ENCODE data around the gene FAR2.

The FAR2 gene

DNA sequence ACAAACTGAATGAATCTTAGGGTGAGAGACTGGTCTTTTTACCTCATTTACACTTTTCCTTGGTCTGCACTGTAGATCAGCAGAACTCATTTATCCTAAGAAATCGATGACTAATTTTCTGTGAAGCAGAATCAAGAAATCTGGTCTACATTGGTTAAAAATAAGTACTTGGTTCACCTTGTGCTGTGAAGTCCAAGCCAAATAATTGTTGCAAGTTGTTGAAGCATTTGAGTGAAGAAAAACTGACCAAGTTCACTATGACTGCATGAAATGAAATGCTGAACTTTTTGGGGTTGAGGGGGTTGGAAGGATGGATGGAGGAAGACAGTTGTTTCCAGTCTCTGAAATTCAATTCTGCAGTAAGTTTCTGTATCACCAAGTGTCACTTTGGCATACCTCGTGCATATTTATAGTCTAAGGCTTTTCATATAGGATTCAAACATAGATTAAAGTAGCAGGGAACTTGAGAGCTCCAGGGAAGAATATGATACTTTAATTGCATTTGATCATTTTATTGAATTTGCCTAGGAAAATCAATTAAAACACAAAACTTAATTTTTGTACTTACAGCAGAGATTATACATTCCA lies 75.0 kb downstream of the FAR2 start:
- Histone ChIP-seq H3K27me3 (ENCODE audit: low read depth) (no peaks in the 10 kb centered on the region), H3K36me3 (replicated peaks) (no peaks in the 10 kb centered on the region), H3K4me1 (no peaks in the 10 kb centered on the region), H3K4me3 (no peak overlapping the region), H3K9me3 (no peaks in the 10 kb centered on the region)
- in situ Hi-C loops (cut with MboI; ENCODE audit: low sequenced_read_pairs), result no loop called here
- no peak for DNase-seq (ENCODE audit: low spot score in 2 of 2)

DNA sequence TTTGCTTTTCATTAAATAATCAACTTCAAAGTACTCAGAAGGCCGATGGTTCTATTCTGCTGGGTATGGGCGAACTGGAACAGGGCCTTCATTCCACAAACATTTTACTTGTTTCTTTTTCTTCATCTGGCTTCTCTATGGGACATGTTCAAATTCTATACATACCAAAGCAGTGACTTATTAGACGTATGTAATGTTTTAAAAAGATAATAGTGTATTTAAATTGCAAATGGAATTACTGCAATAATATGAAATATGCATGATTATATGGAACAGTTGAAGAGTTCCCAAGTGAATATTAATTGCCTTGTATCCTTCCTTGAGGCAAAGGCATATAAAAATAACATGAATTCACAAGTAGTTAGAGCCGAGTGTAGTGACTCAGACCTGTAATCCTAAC lies 75.5 kb downstream of the FAR2 start:
- in situ Hi-C loops (cut with MboI; ENCODE audit: low sequenced_read_pairs), result no loop called here
- no peak overlapping the region for H3K4me3 ChIP-seq

GRCh38 chr12:29225834-29226233 lies 76.8 kb downstream of the FAR2 start:
- DNase-seq (ENCODE audit: low spot score in 2 of 2), result no peak
- H3K27me3 ChIP-seq (ENCODE audit: low read depth), result no peaks in the 10 kb centered on the region
- no peaks in the 10 kb centered on the region for H3K4me1 ChIP-seq
- H3K4me3 ChIP-seq, result no peak overlapping the region
- no peaks in the 10 kb centered on the region for H3K9me3 ChIP-seq
- H3K36me3 ChIP-seq (replicated peaks), result no peaks in the 10 kb centered on the region
- in situ Hi-C loops (cut with MboI; ENCODE audit: low sequenced_read_pairs), result no loop called here

More for the DNA sequence above, 75.5 kb downstream of the FAR2 start:
- Histone ChIP-seq H3K36me3 (replicated peaks) (no peaks in the 10 kb centered on the region), H3K27me3 (ENCODE audit: low read depth) (no peaks in the 10 kb centered on the region), H3K4me1 (no peaks in the 10 kb centered on the region), H3K9me3 (no peaks in the 10 kb centered on the region)
- no peak for DNase-seq (ENCODE audit: low spot score in 2 of 2)

DNA sequence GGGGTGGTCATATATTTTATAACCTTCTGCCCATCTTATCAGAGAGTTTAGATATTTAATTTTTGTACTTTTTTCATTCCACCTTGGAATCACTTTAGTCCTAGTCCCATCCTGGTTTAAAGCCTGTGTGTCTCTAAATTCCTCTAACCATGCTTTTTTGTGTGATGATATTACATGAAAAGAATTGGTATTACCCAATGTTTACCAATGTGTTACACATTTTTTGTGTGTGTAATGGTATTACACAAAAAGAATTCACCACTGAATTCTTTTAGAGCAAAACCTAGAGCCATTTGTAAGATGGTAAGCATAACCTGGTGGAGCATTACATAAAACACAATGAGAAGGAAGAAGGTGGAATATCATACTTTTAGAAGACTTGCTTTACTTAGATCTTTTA lies 77.5 kb downstream of the FAR2 start:
- in situ Hi-C loops (cut with MboI; ENCODE audit: low sequenced_read_pairs), result no loop called here
- Histone ChIP-seq H3K36me3 (replicated peaks) (no peaks in the 10 kb centered on the region), H3K27me3 (ENCODE audit: low read depth) (no peaks in the 10 kb centered on the region), H3K9me3 (no peaks in the 10 kb centered on the region), H3K4me1 (no peaks in the 10 kb centered on the region), H3K4me3 (no peak overlapping the region)
- DNase-seq (ENCODE audit: low spot score in 2 of 2), result no peak

DNA sequence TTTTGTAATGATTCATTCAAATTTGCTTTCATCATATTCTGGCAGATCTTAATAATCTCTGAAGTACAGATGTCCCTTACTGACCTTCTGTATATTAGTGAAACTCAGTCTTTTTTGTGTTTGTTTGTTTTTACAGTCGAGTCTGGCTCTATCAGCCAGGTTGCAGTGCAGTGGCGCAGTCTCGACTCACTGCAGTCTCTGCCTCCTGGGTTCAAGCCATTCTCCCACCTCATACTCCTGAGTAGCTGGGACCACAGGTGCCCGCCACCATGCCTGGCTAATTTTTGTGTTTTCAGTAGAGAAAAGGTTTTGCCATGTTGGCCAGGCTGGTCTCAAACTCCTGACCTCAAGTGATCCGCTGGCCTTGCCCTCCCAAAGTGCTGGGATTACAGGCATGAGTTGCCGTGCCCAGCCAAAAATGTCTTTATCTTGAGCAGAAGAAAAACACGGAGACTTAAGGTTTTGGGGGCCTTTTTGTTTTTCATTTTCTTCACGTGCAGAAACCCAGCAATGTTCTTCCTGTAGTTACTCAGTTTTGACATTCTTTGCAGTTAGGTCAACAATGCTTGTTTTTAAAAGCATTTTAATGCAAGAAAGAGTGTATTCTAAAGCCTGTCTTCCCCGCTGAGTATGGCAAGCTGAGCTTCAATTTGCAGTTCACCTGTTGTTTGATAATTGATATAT lies 79.5 kb downstream of the FAR2 start:
- in situ Hi-C loops (cut with MboI; ENCODE audit: low sequenced_read_pairs), result no loop called here
- no peak for DNase-seq (ENCODE audit: low spot score in 2 of 2)

DNA sequence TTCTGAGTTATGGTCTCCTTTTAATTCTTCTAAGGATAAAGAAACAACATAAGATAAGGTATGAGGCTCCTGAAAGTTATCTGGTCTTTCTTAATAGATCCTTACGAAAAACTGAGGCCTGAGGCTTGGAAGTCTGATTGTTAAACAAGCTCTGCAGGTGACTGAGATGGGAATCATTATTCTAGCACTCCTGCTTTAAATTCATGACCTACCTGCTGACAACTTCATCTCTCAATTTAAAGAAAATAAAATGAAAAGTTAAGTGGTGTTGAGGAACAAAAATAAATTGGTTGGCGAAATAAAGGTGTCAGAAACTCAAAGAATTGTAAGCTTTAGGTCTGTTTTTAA lies 80.1 kb downstream of the FAR2 start:
- in situ Hi-C loops (cut with MboI; ENCODE audit: low sequenced_read_pairs), result no loop called here

More for the DNA sequence above, 79.5 kb downstream of the FAR2 start:
- Histone ChIP-seq H3K9me3 (no peaks in the 10 kb centered on the region), H3K4me1 (no peaks in the 10 kb centered on the region), H3K4me3 (no peak overlapping the region), H3K27me3 (ENCODE audit: low read depth) (no peaks in the 10 kb centered on the region), H3K36me3 (replicated peaks) (no peaks in the 10 kb centered on the region)

GRCh38 chr12:29229937-29230336 lies 80.9 kb downstream of the FAR2 start:
- Histone ChIP-seq H3K36me3 (replicated peaks) (no peaks in the 10 kb centered on the region), H3K9me3 (no peaks in the 10 kb centered on the region), H3K27me3 (ENCODE audit: low read depth) (no peaks in the 10 kb centered on the region), H3K4me3 (no peak overlapping the region), H3K4me1 (no peaks in the 10 kb centered on the region)
- in situ Hi-C loops (cut with MboI; ENCODE audit: low sequenced_read_pairs), result no loop called here
- no peak for DNase-seq (ENCODE audit: low spot score in 2 of 2)

More for the DNA sequence above, 80.1 kb downstream of the FAR2 start:
- no peak for DNase-seq (ENCODE audit: low spot score in 2 of 2)
- Histone ChIP-seq H3K9me3 (no peaks in the 10 kb centered on the region), H3K27me3 (ENCODE audit: low read depth) (no peaks in the 10 kb centered on the region), H3K36me3 (replicated peaks) (no peaks in the 10 kb centered on the region), H3K4me3 (no peak overlapping the region), H3K4me1 (no peaks in the 10 kb centered on the region)

DNA sequence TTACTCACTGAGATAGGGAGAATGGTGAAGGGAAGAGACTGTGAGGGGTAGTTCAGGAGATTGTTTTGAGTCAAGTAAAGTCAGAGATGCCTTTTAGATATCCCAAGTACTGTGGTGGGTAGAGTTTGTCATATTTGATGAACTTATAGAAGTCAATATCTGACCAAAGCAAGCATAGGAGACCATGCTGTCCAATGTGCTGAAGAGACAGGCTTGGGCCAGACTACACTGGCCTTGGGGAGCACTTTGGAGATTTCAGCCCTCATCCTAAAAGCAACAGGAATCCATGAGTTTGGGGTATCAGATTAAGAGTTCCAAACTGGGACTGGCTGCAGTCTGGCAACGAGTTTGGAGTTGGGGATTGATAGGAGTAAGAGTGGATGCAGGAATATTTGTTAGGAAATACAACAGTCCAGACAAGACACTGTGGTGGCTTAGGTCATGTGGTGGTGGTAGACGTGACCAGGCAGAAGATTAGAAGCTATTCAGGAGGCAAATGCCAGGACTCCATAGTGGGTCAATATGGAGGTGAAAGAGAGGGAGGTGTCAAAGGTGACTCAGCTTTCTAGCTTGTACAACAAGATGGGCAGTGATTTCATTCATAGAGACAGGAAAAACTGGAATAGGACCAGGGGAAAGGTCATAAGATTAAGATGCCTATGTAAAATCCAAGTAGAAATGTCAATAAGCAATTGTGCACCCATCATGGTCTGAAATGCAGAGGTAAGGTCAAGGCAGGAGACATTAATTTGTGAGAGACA lies 81.9 kb downstream of the FAR2 start:
- no peaks in the 10 kb centered on the region for H3K36me3 ChIP-seq (replicated peaks)
- in situ Hi-C loops (cut with MboI; ENCODE audit: low sequenced_read_pairs), result no loop called here
- no peak overlapping the region for H3K4me3 ChIP-seq
- H3K9me3 ChIP-seq, result no peaks in the 10 kb centered on the region
- no peak for DNase-seq (ENCODE audit: low spot score in 2 of 2)
- H3K4me1 ChIP-seq, result no peaks in the 10 kb centered on the region
- no peaks in the 10 kb centered on the region for H3K27me3 ChIP-seq (ENCODE audit: low read depth)

- in situ Hi-C loops (cut with MboI; ENCODE audit: low sequenced_read_pairs), result no loop called here
- H3K36me3 ChIP-seq (replicated peaks), result no peaks in the 10 kb centered on the region
- no peaks in the 10 kb centered on the region for H3K27me3 ChIP-seq (ENCODE audit: low read depth)
- H3K9me3 ChIP-seq, result no peaks in the 10 kb centered on the region
- no peak for DNase-seq (ENCODE audit: low spot score in 2 of 2)
- H3K4me3 ChIP-seq, result no peak overlapping the region
- no peaks in the 10 kb centered on the region for H3K4me1 ChIP-seq
Measured at GRCh38 chr12:29232086-29232485, 83.0 kb downstream of the FAR2 start.

GRCh38 chr12:29234552-29234951 lies 85.5 kb downstream of the FAR2 start:
- Histone ChIP-seq H3K4me3 (no peak overlapping the region), H3K27me3 (ENCODE audit: low read depth) (no peaks in the 10 kb centered on the region), H3K4me1 (no peaks in the 10 kb centered on the region), H3K36me3 (replicated peaks) (no peaks in the 10 kb centered on the region), H3K9me3 (no peaks in the 10 kb centered on the region)
- DNase-seq (ENCODE audit: low spot score in 2 of 2), result no peak
- in situ Hi-C loops (cut with MboI; ENCODE audit: low sequenced_read_pairs), result no loop called here

DNA sequence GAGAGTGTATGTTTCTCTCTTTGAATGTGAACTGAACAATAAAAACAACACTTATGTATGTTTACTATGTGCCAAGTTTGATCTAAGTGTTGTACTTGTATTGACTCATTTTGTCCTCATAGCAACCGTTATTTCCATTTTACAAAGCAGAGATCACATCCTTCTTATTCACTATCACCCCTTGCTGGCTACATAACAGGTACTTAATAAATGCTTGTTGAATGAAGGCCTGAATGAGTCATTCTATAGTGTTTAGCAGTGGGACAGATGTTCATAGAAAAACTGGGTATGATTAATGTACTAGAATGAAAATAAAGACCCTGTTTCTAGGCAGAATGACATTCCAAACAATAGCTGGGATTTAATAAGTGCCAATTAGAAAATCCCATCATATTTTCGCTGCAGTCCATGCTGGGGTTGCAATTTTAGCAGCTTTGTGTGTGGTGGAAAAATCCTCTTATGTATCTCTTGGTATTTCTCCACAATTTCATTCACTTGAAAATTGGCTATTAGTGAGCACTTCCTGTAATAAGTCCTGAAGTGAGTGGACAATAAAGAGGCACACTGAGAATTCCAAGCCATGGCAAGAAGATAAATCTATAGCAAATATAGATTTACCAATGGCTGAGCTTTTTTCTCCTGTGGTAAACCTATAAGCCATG lies 86.0 kb downstream of the FAR2 start:
- in situ Hi-C loops (cut with MboI; ENCODE audit: low sequenced_read_pairs), result no loop called here
- Histone ChIP-seq H3K4me1 (no peaks in the 10 kb centered on the region), H3K9me3 (no peaks in the 10 kb centered on the region), H3K4me3 (no peak overlapping the region), H3K36me3 (replicated peaks) (no peaks in the 10 kb centered on the region), H3K27me3 (ENCODE audit: low read depth) (no peaks in the 10 kb centered on the region)
- DNase-seq (ENCODE audit: low spot score in 2 of 2), result no peak

GRCh38 chr12:29238822-29239291 lies 89.8 kb downstream of the FAR2 start:
- no peaks in the 10 kb centered on the region for H3K36me3 ChIP-seq (replicated peaks)
- H3K27me3 ChIP-seq (ENCODE audit: low read depth), result no peaks in the 10 kb centered on the region
- H3K4me3 ChIP-seq, result no peak overlapping the region
- no peak for DNase-seq (ENCODE audit: low spot score in 2 of 2)
- H3K4me1 ChIP-seq, result no peaks in the 10 kb centered on the region
- in situ Hi-C loops (cut with MboI; ENCODE audit: low sequenced_read_pairs), result no loop called here
- H3K9me3 ChIP-seq, result no peaks in the 10 kb centered on the region

GRCh38 chr12:29239336-29239735 lies 90.3 kb downstream of the FAR2 start:
- Histone ChIP-seq H3K27me3 (ENCODE audit: low read depth) (no peaks in the 10 kb centered on the region), H3K4me1 (no peaks in the 10 kb centered on the region), H3K9me3 (no peaks in the 10 kb centered on the region), H3K4me3 (no peak overlapping the region), H3K36me3 (replicated peaks) (no peaks in the 10 kb centered on the region)
- DNase-seq (ENCODE audit: low spot score in 2 of 2), result no peak
- in situ Hi-C loops (cut with MboI; ENCODE audit: low sequenced_read_pairs), result no loop called here

- Histone ChIP-seq H3K4me1 (no peaks in the 10 kb centered on the region), H3K36me3 (replicated peaks) (no peaks in the 10 kb centered on the region), H3K9me3 (no peaks in the 10 kb centered on the region), H3K4me3 (no peak overlapping the region), H3K27me3 (ENCODE audit: low read depth) (no peaks in the 10 kb centered on the region)
- no peak for DNase-seq (ENCODE audit: low spot score in 2 of 2)
- in situ Hi-C loops (cut with MboI; ENCODE audit: low sequenced_read_pairs), result no loop called here
Measured at GRCh38 chr12:29240441-29240840, 91.4 kb downstream of the FAR2 start.

Measured in HAP-1 (cell line).